SH-SY5Y (cell line): ENCODE data around the gene XRCC5.

Experiments used
- GATA2 ChIP-seq: IDR thresholded peaks from 2 replicates; pipeline ENCODE4 v1.6.1; 2011; ENCODE audit warnings: mild to moderate bottlenecking, low read depth, low read length
- GATA3 ChIP-seq: IDR thresholded peaks from 2 replicates; pipeline ENCODE4 v1.6.1; 2011; ENCODE audit warnings: low read depth, mild to moderate bottlenecking, low read length, moderate library complexity

- TF ChIP-seq GATA3 (no peak), GATA2 (no peak)
These were observed 59.9 kb downstream of the XRCC5 start for GRCh38 chr2:216169087-216169486.
